HG02759 (cell line): Measurements from ENCODE around the gene MRPL36.
"Not testable (repeated sequence)": the region's sequence is repeated elsewhere in the genome, so short reads cannot be mapped to it uniquely, and the experiment has no call there.

Experiments used
- ATAC-seq: cut with Tn5 transposase; IDR thresholded peaks from one replicate; pipeline ENCODE4 v1.9.1; 2021; ENCODE audit warnings: mild to moderate bottlenecking, moderate library complexity; ENCODE audit not compliant: unreplicated experiment

Gene MRPL36

DNA sequence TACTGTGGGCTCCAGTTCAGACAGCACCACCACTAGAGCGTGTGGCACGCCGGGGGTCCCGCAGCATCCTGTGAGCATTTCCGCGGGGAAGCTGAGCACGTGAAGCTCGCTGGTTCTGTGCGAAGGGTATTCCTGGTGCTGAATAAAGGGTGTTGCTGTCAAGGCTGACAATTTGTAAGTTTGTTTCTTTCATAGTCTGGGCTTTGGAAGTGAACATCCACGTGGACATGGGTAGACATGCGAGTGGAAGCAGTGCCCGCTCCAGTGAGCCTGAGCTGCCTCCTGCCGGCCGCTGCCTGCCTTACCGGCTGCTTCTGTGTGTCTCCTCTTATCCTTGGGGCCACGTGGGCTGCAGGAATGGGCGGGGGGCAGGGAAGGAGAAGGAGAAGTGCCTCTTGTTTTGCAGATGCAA lies 16.2 kb upstream of the MRPL36 start:
- no peak for ATAC-seq

GRCh38 chr5:1815071-1815786 lies 15.6 kb upstream of the MRPL36 start:
- no peak for ATAC-seq

DNA sequence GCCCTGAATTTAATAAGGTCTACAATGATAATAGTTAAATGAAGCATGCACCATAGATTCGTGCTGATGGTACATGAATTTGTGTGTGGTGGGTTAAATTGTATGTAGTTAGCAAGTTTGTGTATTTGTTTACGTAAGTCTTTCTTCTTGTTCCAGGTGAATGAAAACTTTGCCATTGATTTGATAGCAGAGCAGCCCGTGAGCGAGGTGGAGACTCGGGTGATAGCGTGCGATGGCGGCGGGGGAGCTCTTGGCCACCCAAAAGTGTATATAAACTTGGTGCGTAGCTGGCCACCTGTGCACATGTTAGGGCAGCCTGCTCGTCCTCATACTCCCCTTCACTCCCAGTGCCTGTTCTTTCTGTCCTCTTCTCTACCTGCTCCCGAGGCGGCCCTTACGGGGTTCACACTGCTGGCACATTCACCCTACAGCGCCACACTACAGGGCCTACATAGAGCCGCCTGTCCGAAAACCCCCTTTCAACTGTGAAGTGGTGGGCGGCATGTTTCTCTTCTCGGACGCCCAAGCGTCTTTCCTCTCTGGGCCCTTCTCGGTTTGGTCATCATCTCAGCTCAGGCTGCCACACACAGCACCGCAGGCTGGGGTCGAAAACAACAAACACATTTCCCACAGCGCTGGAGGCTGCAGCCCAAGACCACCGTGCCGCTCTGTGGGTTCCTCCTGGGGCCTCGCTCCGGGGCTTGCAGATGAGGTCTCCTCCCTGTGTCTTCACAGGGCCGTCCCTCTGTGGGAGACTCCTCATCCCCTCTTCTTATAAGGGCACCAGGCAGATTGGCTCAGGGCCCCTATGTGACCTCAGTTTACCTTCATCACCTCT lies 14.8 kb upstream of the MRPL36 start:
- no peak for ATAC-seq

DNA sequence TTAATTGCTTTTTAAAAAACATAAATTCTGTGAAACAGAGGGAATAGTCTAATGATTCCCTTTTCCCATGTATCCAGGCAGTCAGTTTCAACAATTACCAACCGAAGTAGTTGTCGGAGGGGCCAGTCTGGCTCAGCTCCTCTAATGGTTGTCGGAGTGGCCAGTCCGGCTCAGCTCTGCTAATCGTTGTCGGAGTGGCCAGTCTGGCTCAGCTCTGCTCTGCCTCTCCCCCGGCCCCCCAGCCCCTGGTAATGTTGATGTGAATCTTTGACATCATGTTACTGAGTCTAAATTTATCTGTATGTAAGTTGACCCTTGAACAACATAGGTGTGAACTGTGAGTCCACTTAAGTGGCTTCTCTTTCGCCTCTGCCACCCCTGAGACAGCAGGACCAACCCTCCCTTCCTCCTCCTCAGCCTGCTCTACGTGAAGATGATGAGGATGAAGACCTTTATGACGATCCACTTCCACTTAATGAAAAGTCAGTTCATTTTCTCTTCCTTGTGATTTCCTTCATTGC lies 11.0 kb upstream of the MRPL36 start:
- no peak for ATAC-seq

GRCh38 chr5:1809416-1810035 lies 9.9 kb upstream of the MRPL36 start:
- no peak for ATAC-seq

DNA sequence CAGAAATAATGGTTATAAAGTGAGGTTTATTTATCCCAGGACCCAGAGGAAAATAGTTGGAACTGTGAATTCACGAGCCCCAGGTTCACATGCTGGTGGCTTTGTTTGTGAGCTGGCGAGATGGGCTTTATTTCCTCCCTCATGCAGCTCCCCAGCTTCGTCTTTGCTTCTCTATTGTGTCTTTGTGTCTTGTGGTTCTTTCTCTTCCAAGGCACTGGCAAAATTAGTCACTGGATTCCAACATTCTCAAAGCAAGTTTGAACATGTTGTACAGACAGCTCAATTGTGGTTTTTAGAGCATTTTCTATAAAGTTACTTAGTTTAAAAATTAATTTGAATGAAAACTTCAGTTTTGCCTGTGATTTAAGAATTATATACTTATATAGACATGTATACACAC lies 8.8 kb upstream of the MRPL36 start:
- ATAC-seq, result no peak

- ATAC-seq, result no peak
Observed at GRCh38 chr5:1807451-1808185, 8.0 kb upstream of the MRPL36 start.

- no peak for ATAC-seq
Observed at GRCh38 chr5:1806974-1807373, 7.3 kb upstream of the MRPL36 start.

- no peak for ATAC-seq
Observed at GRCh38 chr5:1806199-1806598, 6.6 kb upstream of the MRPL36 start.

- ATAC-seq, result no peak
Observed at GRCh38 chr5:1805736-1806135, 6.1 kb upstream of the MRPL36 start.

DNA sequence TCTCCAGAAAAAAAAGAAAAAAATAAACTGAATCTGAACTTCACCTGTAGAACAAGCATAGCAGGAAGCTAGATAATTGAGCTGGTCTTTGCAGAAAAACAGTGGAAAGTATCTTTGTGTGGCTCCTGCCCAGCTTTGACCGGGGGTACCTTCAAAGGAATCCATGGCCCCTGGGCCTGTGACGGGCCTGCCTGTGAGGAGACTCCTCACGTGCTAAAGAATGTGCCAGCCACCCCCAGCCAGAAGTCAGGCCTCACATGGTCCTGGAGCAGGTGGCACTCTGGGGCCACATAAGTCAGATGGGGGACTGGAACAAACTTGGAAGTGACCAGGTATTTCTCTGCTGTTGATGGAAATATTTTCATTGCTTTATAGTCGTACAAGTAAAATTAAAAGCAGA lies 5.7 kb upstream of the MRPL36 start:
- ATAC-seq, result no peak

- no peak for ATAC-seq
Observed at GRCh38 chr5:1804001-1804690, 4.5 kb upstream of the MRPL36 start.

DNA sequence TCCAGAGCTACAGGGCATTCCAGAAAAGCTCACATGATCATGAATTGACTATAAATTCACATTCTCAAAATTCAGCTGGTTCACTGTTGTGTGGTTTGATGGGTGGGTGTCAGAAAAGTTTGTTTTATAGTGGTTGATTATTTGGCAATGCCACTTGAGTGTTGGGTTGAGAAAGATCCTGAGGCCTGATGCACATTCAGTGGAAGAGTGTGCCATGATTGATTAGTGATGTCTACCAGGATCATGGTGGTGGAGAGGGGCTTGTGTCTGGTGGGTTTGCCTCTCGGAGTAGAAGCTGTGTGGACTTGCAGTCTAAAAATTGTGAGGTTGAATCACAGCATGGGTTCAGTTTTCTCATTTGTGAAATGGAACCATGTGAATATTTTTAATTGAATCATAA lies 3.6 kb upstream of the MRPL36 start:
- no peak for ATAC-seq

DNA sequence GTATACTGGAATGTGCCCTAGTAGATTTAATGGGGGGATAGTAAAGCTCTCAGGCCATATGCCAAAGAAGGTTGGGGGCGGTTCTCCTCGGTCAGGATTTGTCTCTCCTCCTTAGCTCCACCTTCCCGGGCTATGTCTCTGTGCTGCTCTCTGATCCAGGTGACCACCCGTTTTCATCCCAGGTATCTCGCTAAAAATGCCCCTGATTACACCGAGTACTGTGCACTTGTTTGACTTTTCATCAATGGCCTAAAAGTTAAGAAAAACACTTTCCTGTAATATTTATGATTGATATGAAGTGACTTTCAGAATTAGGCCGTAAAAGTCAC lies 2.3 kb upstream of the MRPL36 start:
- ATAC-seq, result no peak

- peak; percentile 61 for ATAC-seq
Observed at GRCh38 chr5:1801222-1801966, 1.8 kb upstream of the MRPL36 start, which contains the start of gene NDUFS6. Gene NDUFS6, plus strand, starts transcription at chr5:1801407. Its CDS starts 11 bp downstream, at chr5:1801418.

DNA sequence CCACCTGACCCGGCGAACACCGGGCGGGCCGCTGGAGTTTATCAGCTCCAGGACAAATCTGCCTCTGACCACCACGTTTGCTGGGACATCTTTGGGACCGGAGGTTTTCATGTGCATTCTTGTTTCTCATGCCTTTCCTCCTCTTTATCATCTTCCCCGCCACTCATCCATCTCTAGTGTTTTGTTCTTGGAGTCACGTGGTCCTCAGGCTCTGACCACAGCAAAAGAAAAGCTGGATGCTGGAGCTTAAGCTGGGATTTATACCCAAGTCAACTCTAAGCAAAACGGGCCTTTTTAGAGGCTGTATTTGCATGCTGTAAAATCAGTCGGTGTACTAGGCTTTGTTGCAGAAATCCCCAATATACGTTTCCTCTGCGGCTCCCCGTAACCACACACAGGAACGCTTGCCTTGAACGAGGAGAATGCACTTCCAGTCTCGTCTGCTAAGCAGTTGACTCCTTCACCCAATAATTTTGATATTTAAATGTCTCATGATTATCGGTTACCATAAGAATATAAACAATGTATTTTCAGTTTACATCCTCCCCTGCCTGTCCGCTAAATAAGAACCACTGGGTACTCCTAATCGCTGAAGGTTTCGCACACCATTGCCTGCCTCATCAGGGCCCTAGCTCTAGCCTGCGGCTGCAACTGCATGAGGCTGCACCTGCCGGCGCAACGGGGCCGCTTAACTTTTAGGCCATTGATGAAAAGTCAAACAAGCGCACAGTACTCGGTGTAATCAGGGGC lies 1.0 kb upstream of the MRPL36 start:
- peak; percentile 39 for ATAC-seq

DNA sequence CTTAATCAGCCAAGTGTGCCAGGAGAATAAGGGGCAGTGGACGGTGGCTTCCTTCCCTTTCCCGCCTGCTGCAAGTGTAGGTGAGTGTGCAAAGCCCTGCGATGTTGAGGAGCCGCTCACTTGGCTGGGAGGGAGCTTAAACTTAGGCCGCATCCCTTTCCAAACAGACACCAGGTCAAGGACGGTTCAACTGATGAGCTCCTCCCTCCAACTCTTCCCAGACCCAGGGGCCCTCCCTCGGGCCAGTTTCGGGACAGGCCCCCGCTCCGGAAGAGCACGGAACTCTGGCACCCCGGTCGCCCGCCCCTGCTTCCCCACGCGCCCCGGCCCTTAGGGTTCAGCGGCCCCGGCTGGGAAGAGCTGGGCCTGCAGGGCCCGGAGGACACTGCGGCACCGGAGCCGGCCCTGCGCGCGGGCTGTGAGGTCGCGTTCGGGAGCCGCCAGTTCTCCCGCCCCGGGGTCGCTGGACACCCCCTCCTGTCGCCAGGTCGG lies 481 bp downstream of the MRPL36 start:
- peak; percentile 27 for ATAC-seq

- not testable (repeated sequence) for ATAC-seq
Observed at GRCh38 chr5:1798589-1798988, 1.0 kb downstream of the MRPL36 start.

DNA sequence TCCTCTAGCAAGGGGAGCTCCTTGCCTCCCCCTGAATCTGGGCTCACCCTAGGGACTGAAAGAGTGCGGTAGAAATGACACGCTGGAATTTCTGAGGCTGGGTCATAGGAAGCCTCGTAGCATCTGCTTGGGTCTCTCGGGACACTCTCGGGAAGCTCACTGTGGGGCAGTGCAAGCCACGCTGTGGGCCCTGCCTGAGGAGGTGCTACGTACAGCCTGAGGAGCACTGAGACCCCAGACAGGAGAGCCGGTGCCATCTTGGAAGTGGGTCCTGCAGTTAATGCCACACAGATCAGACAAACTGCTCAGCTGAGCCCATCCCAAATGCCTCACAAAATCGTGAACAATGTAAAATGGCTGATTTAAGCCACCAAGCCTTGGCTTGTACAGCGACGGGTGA lies 1.8 kb downstream of the MRPL36 start:
- ATAC-seq, result no peak
